RWPE1 (cell line): ENCODE results near the gene GPR26.

Experiments used
- CTCF ChIA-PET: fragments of 350-600 bp; sonication (Branson Sonifier 250); formaldehyde crosslinking; extraction: SDS; loops from one replicate; lab custom pipeline; 2021; lab: Yijun Ruan, JAX
- POLR2A ChIA-PET: fragments of 400-600 bp; formaldehyde crosslinking; extraction: SDS; loops from one replicate; lab custom pipeline; 2020; ENCODE audit warnings: antibody characterized with exemption; ENCODE audit not compliant: low non-redundant PET; lab: Yijun Ruan, JAX
- DNase-seq: peaks from one replicate; pipeline ENCODE4 v3.0.0; 2012; ENCODE audit warnings: low spot score
- H3K27ac ChIP-seq: fragments of 450-650 bp; 2 replicates; pipeline ENCODE4 v1.5.1; 2017
- CTCF ChIP-seq: fragments of 450-650 bp; conservative IDR thresholded peaks from 2 replicates; pipeline ENCODE4 v1.5.1; 2017; ENCODE audit warnings: low read depth, mild to moderate bottlenecking

Gene GPR26

GRCh38 chr10:123651421-123652047, 14.6 kb upstream of the GPR26 start:
- DNase-seq, result no peak
- CTCF ChIA-PET, result interaction anchor here (0.6 to 0.7 kb wide), 2 partner anchors 274 to 996 kb away, joined by 3 to 5 read pairs; no protein-coding TSS in a partner anchor
- POLR2A ChIA-PET, result no interaction called here
- H3K27ac ChIP-seq, result no peak overlapping the region
- no peak for TF ChIP-seq CTCF

GRCh38 chr10:123655751-123656150, 10.4 kb upstream of the GPR26 start:
- POLR2A ChIA-PET, result no interaction called here
- no peak for DNase-seq
- no peak overlapping the region for H3K27ac ChIP-seq
- CTCF ChIA-PET, result interaction anchor here (0.8 kb wide), 1 partner anchor 84 kb away, joined by 3 read pairs; no protein-coding TSS in a partner anchor
- TF ChIP-seq CTCF, result no peak

GRCh38 chr10:123663522-123663921, 2.6 kb upstream of the GPR26 start:
- ChIA-PET CTCF (interaction anchor here (0.6 kb wide), 1 partner anchor 553 kb away, joined by 3 read pairs; no protein-coding TSS in a partner anchor), POLR2A (no interaction called here)
- H3K27ac ChIP-seq, result no peak overlapping the region
- no peak for TF ChIP-seq CTCF
- no peak for DNase-seq

GRCh38 chr10:123665491-123666286, 466 bp upstream of the GPR26 start:
- ChIA-PET POLR2A (no interaction called here), CTCF (no interaction called here)
- DNase-seq, result no peak
- H3K27ac ChIP-seq, result no peak overlapping the region
- TF ChIP-seq CTCF, result no peak

- DNase-seq, result no peak
- TF ChIP-seq CTCF, result no peak
- ChIA-PET CTCF (interaction anchor here (1.0 kb wide), 1 partner anchor 292 kb away, joined by 4 read pairs; no protein-coding TSS in a partner anchor), POLR2A (no interaction called here)
- no peak overlapping the region for H3K27ac ChIP-seq
Measured at GRCh38 chr10:123669886-123670285, 3.7 kb downstream of the GPR26 start.

- H3K27ac ChIP-seq, result no peak overlapping the region
- no peak for DNase-seq
- no peak for TF ChIP-seq CTCF
- CTCF ChIA-PET, result no interaction called here
- POLR2A ChIA-PET, result no interaction called here
Measured at GRCh38 chr10:123673198-123673597, 7.0 kb downstream of the GPR26 start.
